Loucy (cell line): ENCODE data around the gene TBC1D22A.

Experiments used
- CTCF ChIP-seq: fragments of 200-600 bp; sonication (generic); conservative IDR thresholded peaks from 2 replicates; pipeline ENCODE4 v1.5.1; 2014; ENCODE audit warnings: mild to moderate bottlenecking, antibody characterized with exemption, low read length
- EZH2phosphoT487 ChIP-seq: fragments of 200-600 bp; IDR thresholded peaks from 2 replicates; pipeline ENCODE4 v1.6.1; 2018; ENCODE audit warnings: antibody characterized with exemption, mild to moderate bottlenecking, moderate library complexity, borderline replicate concordance

GRCh38 chr22:46935506-46936377, 173.3 kb downstream of the TBC1D22A start:
- TF ChIP-seq CTCF (no peak), EZH2phosphoT487 (no peak)
